Rectal smooth muscle tissue (tissue), 1 donor: ENCODE results near the gene ABCA6.

ENCODE experiments used
- H3K27ac ChIP-seq: one replicate; pipeline ENCODE4 v1.7.0; 2013; ENCODE audit warnings: low read depth, low read length, inconsistent platforms
- H3K27me3 ChIP-seq: one replicate; pipeline ENCODE4 v1.7.0; 2013; ENCODE audit warnings: low read length; ENCODE audit not compliant: control insufficient read depth, insufficient read depth
- H3K36me3 ChIP-seq: one replicate; pipeline ENCODE4 v1.7.0; 2013; ENCODE audit warnings: low read length; ENCODE audit not compliant: control insufficient read depth, insufficient read depth
- H3K4me1 ChIP-seq: one replicate; pipeline ENCODE4 v1.7.0; 2013; ENCODE audit warnings: low read length; ENCODE audit not compliant: control insufficient read depth, insufficient read depth
- H3K4me3 ChIP-seq: one replicate; pipeline ENCODE4 v1.7.0; 2013; ENCODE audit warnings: low read length
- H3K9ac ChIP-seq: one replicate; pipeline ENCODE4 v1.7.0; 2013; ENCODE audit warnings: low read length

ABCA6 gene

DNA sequence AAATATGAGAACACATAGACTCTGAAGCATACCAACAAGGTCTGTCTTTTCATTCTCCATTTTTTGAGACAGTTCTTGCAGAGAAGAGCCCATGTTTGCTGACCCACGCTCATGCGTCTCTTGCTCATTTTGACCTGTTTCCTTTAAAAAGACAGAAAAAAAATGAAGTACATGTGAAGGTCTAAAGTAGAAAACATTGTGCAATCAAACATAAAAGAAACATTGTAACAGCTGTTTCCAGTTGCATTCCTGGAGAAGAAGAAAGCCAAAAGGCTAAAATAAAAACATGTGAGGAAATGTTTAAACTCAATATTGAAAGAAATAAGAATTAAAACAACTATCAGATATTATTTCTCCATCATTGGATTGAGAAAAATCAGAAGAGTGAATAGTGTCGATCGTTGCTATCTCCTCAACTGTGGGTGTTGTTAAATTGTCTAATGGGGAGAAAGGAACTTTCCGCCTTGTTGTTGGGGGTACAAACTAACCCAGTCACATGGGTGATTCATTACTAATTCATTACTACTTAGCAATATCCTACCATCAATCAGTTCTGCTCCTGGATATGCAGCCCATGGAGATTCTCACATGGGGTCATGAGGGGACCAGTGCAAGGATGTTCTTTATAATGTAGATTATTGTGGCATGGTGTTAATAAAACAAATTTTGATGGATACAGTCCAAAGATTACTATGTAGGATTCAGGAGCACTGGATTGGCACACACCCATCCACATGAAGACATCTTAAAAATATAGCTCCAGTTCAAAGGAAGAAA is 90.5 kb downstream of the ABCA6 start:
- Histone ChIP-seq H3K9ac (no peak overlapping the region), H3K27me3 (no peaks in the 10 kb centered on the region), H3K36me3 (no peaks in the 10 kb centered on the region), H3K4me1 (no peaks in the 10 kb centered on the region), H3K4me3 (no peak overlapping the region), H3K27ac (no peak overlapping the region)

DNA sequence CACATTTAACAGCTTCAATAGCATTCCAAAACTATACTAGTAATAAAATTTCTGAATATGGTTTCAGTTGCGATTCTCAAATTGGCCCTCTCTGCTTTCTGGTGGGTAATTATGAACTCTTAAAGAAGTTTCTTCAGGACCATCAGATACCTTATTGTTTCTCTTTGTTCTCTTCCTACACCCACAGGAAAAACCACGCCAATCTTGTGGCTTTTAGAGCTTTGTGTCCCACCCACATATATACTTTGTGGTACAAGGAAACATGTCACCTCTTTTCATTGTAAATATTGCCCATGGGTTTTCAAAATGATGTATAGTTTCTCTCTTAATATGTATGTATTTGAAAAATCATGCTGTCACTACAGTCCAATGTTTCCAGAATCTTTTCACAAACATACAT is 93.1 kb downstream of the ABCA6 start:
- no peaks in the 10 kb centered on the region for H3K4me1 ChIP-seq
- no peaks in the 10 kb centered on the region for H3K27me3 ChIP-seq
- H3K27ac ChIP-seq: no peak overlapping the region
- no peak overlapping the region for H3K4me3 ChIP-seq
- no peak overlapping the region for H3K9ac ChIP-seq
- no peaks in the 10 kb centered on the region for H3K36me3 ChIP-seq

- Histone ChIP-seq H3K4me3 (no peak overlapping the region), H3K27me3 (no peaks in the 10 kb centered on the region), H3K4me1 (no peaks in the 10 kb centered on the region), H3K36me3 (no peaks in the 10 kb centered on the region), H3K9ac (no peak overlapping the region), H3K27ac (no peak overlapping the region)
Observed at GRCh38 chr17:69047368-69048263, 94.1 kb downstream of the ABCA6 start.

GRCh38 chr17:69046121-69046807 is 95.4 kb downstream of the ABCA6 start:
- no peak overlapping the region for H3K9ac ChIP-seq
- no peak overlapping the region for H3K4me3 ChIP-seq
- H3K4me1 ChIP-seq: no peaks in the 10 kb centered on the region
- H3K27ac ChIP-seq: no peak overlapping the region
- no peaks in the 10 kb centered on the region for H3K27me3 ChIP-seq
- no peaks in the 10 kb centered on the region for H3K36me3 ChIP-seq

- H3K4me3 ChIP-seq: no peak overlapping the region
- H3K9ac ChIP-seq: no peak overlapping the region
- no peaks in the 10 kb centered on the region for H3K27me3 ChIP-seq
- no peaks in the 10 kb centered on the region for H3K4me1 ChIP-seq
- no peaks in the 10 kb centered on the region for H3K36me3 ChIP-seq
- no peak overlapping the region for H3K27ac ChIP-seq
Observed at GRCh38 chr17:69045646-69046045, 96.0 kb downstream of the ABCA6 start.

DNA sequence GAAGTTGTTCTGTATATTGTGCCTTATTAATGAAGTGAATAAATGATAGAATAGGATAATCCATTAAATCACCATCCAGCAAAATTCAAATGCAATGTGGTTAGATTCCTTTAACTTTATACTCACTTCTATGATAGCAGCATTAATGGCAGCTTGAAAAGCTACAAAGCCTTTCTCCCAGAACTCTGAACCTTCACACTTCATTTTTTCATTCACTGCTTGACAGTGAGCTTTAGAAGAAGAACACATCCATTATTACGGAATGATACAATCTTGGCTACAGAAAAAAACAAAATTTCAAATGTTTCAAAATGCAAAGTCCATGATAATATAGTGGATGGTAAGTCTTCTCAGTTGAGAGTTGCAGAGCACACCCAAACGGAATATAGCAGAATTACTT is 97.3 kb downstream of the ABCA6 start:
- H3K4me3 ChIP-seq: no peak overlapping the region
- H3K4me1 ChIP-seq: no peaks in the 10 kb centered on the region
- H3K36me3 ChIP-seq: no peaks in the 10 kb centered on the region
- H3K9ac ChIP-seq: no peak overlapping the region
- no peaks in the 10 kb centered on the region for H3K27me3 ChIP-seq
- no peak overlapping the region for H3K27ac ChIP-seq

- no peak overlapping the region for H3K9ac ChIP-seq
- H3K27ac ChIP-seq: no peak overlapping the region
- H3K4me1 ChIP-seq: no peaks in the 10 kb centered on the region
- no peaks in the 10 kb centered on the region for H3K27me3 ChIP-seq
- H3K36me3 ChIP-seq: no peaks in the 10 kb centered on the region
- H3K4me3 ChIP-seq: no peak overlapping the region
Observed at GRCh38 chr17:69043098-69043734, 98.5 kb downstream of the ABCA6 start.

DNA sequence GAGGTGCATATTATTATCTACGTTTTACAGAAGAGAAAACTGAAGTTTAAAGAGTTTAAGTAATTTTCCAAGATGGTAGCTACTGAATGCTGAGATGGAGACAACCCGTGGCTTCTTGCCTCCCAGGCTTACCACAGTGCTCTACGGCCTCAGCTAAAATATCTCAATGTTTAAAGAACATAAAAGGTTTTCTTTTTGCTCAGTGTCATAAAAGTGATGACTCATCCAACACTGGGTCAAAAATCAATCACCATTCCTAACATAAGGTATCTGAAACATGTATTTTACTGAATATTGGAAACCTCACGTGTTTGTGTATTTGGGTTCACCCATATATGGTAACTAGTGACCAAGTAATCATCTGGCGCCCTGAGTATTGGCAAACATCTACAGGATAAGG is 99.4 kb downstream of the ABCA6 start:
- Histone ChIP-seq H3K36me3 (no peaks in the 10 kb centered on the region), H3K9ac (no peak overlapping the region), H3K4me1 (no peaks in the 10 kb centered on the region), H3K4me3 (no peak overlapping the region), H3K27ac (no peak overlapping the region), H3K27me3 (no peaks in the 10 kb centered on the region)

GRCh38 chr17:69031839-69032238 is 109.9 kb downstream of the ABCA6 start:
- no peaks in the 10 kb centered on the region for H3K27me3 ChIP-seq
- H3K36me3 ChIP-seq: no peaks in the 10 kb centered on the region
- no peak overlapping the region for H3K27ac ChIP-seq
- no peak overlapping the region for H3K9ac ChIP-seq
- no peaks in the 10 kb centered on the region for H3K4me1 ChIP-seq
- no peak overlapping the region for H3K4me3 ChIP-seq

DNA sequence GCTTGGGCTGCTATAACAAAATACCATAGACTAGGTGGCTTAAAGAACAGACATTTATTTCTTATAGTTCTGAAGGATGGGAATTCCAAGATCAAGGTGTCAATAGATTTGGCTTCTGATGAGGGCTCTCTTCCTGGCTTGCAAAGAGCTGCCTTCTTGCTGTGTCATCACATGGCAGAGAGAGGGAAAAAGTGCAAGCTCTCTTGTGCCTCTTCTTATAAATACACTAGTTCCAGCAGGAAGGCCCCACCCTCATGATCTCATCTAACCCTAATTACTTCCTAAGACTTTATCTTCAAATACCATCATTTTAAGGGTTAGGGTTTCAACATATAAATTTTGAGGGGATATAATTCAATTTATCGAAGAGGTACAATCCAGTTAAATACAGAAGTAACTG is 111.5 kb downstream of the ABCA6 start:
- no peak overlapping the region for H3K27ac ChIP-seq
- H3K36me3 ChIP-seq: no peaks in the 10 kb centered on the region
- no peaks in the 10 kb centered on the region for H3K27me3 ChIP-seq
- H3K4me1 ChIP-seq: no peaks in the 10 kb centered on the region
- H3K9ac ChIP-seq: no peak overlapping the region
- H3K4me3 ChIP-seq: no peak overlapping the region
